ENCODE measurements around the gene HYOU1.

GRCh38 chr11:119044708-119045107 is 12.3 kb downstream of the HYOU1 start:
- TF ChIP-seq EP300 (IDR thresholded peaks at IDR 0.05) = no peak
- TF ChIP-seq CTCF (IDR thresholded peaks at IDR 0.05) = no peak
- TF ChIP-seq POLR2AphosphoS5 (IDR thresholded peaks at IDR 0.05) = no peak
- TF ChIP-seq POLR2A (IDR thresholded peaks at IDR 0.05) = no peak

All from sigmoid colon (tissue), 4 donors.